ENCODE results near the gene KCNJ4. TPM values are rescaled to one million over a fixed set of nuclear protein-coding genes. Genes with fewer than 3 reads are reported as not detected.

The KCNJ4 gene
- total RNA-seq, 1 experiment from 2014 or later: 0.92 TPM

GRCh38 chr22:38441620-38442287, 13.2 kb downstream of the KCNJ4 start:
- Histone ChIP-seq H3K23me2 (ENCODE audit: insufficient read length, low read depth, low read length, poor library complexity, severe bottlenecking) (peaks cover 2% of the 10 kb centered on the region), H3K56ac (ENCODE audit: insufficient read length, low read depth, low read length) (no peak overlapping the region), H2AFZ (ENCODE audit: low read length) (no peak overlapping the region), H3K27me3 (ENCODE audit: insufficient read depth, low read length) (no peaks in the 10 kb centered on the region), H4K91ac (ENCODE audit: insufficient read length, low read depth, low read length) (no peak overlapping the region), H3K79me1 (ENCODE audit: insufficient read depth, low read depth, low read length, poor library complexity, severe bottlenecking) (no peaks in the 10 kb centered on the region), H2BK15ac (ENCODE audit: low read depth, low read length) (no peak overlapping the region), H3K14ac (ENCODE audit: insufficient read depth, low read length) (no peak overlapping the region; the same call in 1 of the 2 replicates), H3K9me3 (ENCODE audit: control insufficient read depth, low read depth, low read length) (no peaks in the 10 kb centered on the region), H3K4me2 (ENCODE audit: insufficient read depth, insufficient read length, low read length) (no peak overlapping the region), H4K5ac (ENCODE audit: insufficient read length, low read depth, low read length) (no peak overlapping the region), H2BK120ac (ENCODE audit: low read depth, low read length, poor library complexity, severe bottlenecking) (no peak overlapping the region), H4K8ac (replicated peaks; ENCODE audit: insufficient read length, low read depth, low read length) (no peak overlapping the region), H2BK5ac (ENCODE audit: insufficient read length, low read length) (no peak overlapping the region), H4K20me1 (ENCODE audit: control insufficient read depth, insufficient read depth, insufficient read length) (no peaks in the 10 kb centered on the region), H2AK5ac (ENCODE audit: insufficient read length, low read length) (no peak overlapping the region), H3K18ac (ENCODE audit: insufficient read length, low read depth, low read length) (no peak overlapping the region), H3K27ac (ENCODE audit: insufficient read length, low read depth, low read length) (no peak overlapping the region), H2BK20ac (ENCODE audit: low read depth, low read length, poor library complexity, severe bottlenecking) (no peak overlapping the region), H3K4ac (ENCODE audit: low read depth, low read length) (no peak overlapping the region), H3K4me1 (ENCODE audit: insufficient read depth, low read length) (no peaks in the 10 kb centered on the region), H3K9ac (ENCODE audit: extremely low read depth, insufficient read length, low read length) (no peak overlapping the region), H2BK12ac (ENCODE audit: insufficient read length, low read depth, low read length) (no peak overlapping the region), H3K79me2 (ENCODE audit: insufficient read depth, low read length) (no peaks in the 10 kb centered on the region), H3T11ph (ENCODE audit: low read length) (no peak overlapping the region), H3K23ac (ENCODE audit: insufficient read length, low read depth, low read length) (no peak overlapping the region)
- Mint-ChIP-seq H3K4me1 (peaks cover 6 to 17% of the 10 kb centered on the region in 2 experiments), H3K27ac (peak overlapping the region in 1 of 3 experiments; percentile 56; a peak in 2 of 7 replicates), H3K4me3 (no peak overlapping the region), H3K9me3 (no peaks in the 10 kb centered on the region; a peak in 1 of 5 replicates), H3K27me3 (ENCODE audit: low read depth) (peaks cover 15% of the 10 kb centered on the region), H3K36me3 (ENCODE audit: insufficient read depth in 1 of 3, low read depth in 3 of 3) (no peaks in the 10 kb centered on the region)
- no CpG with 5 or more reads among the region's 16 CpGs for WGBS (ENCODE audit: extremely low coverage, insufficient read length, low lambda C conversion rate)
- no peak for TF ChIP-seq CTCF (conservative IDR thresholded peaks at IDR 0.05)
- no peak for DNase-seq

Measured in H9 (cell line).